ENCODE measurements around the gene SCUBE3.

The SCUBE3 gene

DNA sequence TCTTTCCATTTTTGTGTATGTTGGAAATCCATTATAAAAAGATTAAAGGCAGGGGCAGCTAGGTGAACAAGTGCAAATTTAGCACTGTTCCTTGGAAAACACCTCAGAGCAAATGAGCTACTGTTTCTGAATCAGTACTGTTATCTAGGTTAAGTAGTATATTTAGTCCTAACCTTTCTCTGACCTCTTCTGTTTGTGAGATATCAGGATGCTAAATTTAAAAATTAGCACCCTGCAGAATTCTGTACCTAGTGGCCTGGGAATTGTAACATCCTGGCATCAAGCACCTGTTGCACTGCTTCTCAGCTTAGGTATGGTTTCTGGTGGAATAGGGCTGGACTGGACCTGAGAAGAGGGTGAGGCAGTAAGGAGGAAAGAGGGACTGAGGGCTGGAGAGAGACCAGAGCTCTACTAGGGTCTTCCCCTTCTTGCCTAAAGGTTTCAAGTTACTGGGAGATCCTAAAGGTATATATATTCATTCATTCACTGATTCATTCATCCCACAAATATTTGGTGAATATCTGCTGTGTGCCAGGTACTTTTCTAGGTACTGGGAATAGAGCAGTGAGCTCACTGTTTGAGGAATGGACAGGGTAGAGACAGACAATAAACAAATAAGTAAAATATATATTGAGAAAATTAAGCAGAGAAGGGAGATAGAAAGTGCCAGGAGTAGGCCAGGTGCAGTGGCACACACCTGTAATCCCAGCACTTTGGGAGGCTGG lies 51.0 kb downstream of the SCUBE3 start:
- TF ChIP-seq, protein P1, sequence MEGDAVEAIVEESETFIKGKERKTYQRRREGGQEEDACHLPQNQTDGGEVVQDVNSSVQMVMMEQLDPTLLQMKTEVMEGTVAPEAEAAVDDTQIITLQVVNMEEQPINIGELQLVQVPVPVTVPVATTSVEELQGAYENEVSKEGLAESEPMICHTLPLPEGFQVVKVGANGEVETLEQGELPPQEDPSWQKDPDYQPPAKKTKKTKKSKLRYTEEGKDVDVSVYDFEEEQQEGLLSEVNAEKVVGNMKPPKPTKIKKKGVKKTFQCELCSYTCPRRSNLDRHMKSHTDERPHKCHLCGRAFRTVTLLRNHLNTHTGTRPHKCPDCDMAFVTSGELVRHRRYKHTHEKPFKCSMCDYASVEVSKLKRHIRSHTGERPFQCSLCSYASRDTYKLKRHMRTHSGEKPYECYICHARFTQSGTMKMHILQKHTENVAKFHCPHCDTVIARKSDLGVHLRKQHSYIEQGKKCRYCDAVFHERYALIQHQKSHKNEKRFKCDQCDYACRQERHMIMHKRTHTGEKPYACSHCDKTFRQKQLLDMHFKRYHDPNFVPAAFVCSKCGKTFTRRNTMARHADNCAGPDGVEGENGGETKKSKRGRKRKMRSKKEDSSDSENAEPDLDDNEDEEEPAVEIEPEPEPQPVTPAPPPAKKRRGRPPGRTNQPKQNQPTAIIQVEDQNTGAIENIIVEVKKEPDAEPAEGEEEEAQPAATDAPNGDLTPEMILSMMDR (IDR thresholded peaks at IDR 0.05; ENCODE audit: insufficient read depth, low read length, poor library complexity, severe bottlenecking), result no peak
- Histone ChIP-seq H3K27me3 (replicated peaks; ENCODE audit: control insufficient read depth, insufficient read depth, low read length) (no peaks in the 10 kb centered on the region), H3K4me3 (replicated peaks; ENCODE audit: low read depth, low read length) (no peak overlapping the region)

GRCh38 chr6:35265523-35265922 lies 51.8 kb downstream of the SCUBE3 start:
- TF ChIP-seq, protein P1 (IDR thresholded peaks at IDR 0.05; ENCODE audit: insufficient read depth, low read length, poor library complexity, severe bottlenecking), result no peak
- no peak for DNase-seq (ENCODE audit: extremely low read depth, insufficient read length)

More for the DNA sequence above, 51.0 kb downstream of the SCUBE3 start:
- DNase-seq (ENCODE audit: extremely low read depth, insufficient read length), result no peak
- H3K36me3 ChIP-seq (ENCODE audit: control insufficient read depth, insufficient read depth, low read length), result no peaks in the 10 kb centered on the region

GRCh38 chr6:35267446-35267845 lies 53.7 kb downstream of the SCUBE3 start:
- no peak for DNase-seq (ENCODE audit: extremely low read depth, insufficient read length)
- TF ChIP-seq, protein P1 (IDR thresholded peaks at IDR 0.05; ENCODE audit: insufficient read depth, low read length, poor library complexity, severe bottlenecking), result no peak
- H3K27me3 ChIP-seq (replicated peaks; ENCODE audit: control insufficient read depth, insufficient read depth, low read length), result no peaks in the 10 kb centered on the region

More at GRCh38 chr6:35265523-35265922, 51.8 kb downstream of the SCUBE3 start:
- Histone ChIP-seq H3K36me3 (ENCODE audit: control insufficient read depth, insufficient read depth, low read length) (no peaks in the 10 kb centered on the region), H3K4me3 (replicated peaks; ENCODE audit: low read depth, low read length) (no peak overlapping the region), H3K27me3 (replicated peaks; ENCODE audit: control insufficient read depth, insufficient read depth, low read length) (no peaks in the 10 kb centered on the region)

GRCh38 chr6:35267897-35268296 lies 54.1 kb downstream of the SCUBE3 start:
- DNase-seq (ENCODE audit: extremely low read depth, insufficient read length), result no peak
- Histone ChIP-seq H3K4me3 (replicated peaks; ENCODE audit: low read depth, low read length) (no peak overlapping the region), H3K27me3 (replicated peaks; ENCODE audit: control insufficient read depth, insufficient read depth, low read length) (no peaks in the 10 kb centered on the region), H3K36me3 (ENCODE audit: control insufficient read depth, insufficient read depth, low read length) (no peaks in the 10 kb centered on the region)
- TF ChIP-seq, protein P1 (IDR thresholded peaks at IDR 0.05; ENCODE audit: insufficient read depth, low read length, poor library complexity, severe bottlenecking), result no peak

More at GRCh38 chr6:35267446-35267845, 53.7 kb downstream of the SCUBE3 start:
- Histone ChIP-seq H3K36me3 (ENCODE audit: control insufficient read depth, insufficient read depth, low read length) (no peaks in the 10 kb centered on the region), H3K4me3 (replicated peaks; ENCODE audit: low read depth, low read length) (no peak overlapping the region)

- H3K36me3 ChIP-seq (ENCODE audit: control insufficient read depth, insufficient read depth, low read length), result no peaks in the 10 kb centered on the region
- TF ChIP-seq, protein P1 (IDR thresholded peaks at IDR 0.05; ENCODE audit: insufficient read depth, low read length, poor library complexity, severe bottlenecking), result no peak
These were observed 58.2 kb downstream of the SCUBE3 start for GRCh38 chr6:35272005-35272404.

More at GRCh38 chr6:35272005-35272404, 58.2 kb downstream of the SCUBE3 start:
- DNase-seq (ENCODE audit: extremely low read depth, insufficient read length), result no peak
- H3K27me3 ChIP-seq (replicated peaks; ENCODE audit: control insufficient read depth, insufficient read depth, low read length), result no peaks in the 10 kb centered on the region
- no peak overlapping the region for H3K4me3 ChIP-seq (replicated peaks; ENCODE audit: low read depth, low read length)

Measured in GM06990 (cell line).